ENCODE data around the gene WASF2.

The WASF2 gene

DNA sequence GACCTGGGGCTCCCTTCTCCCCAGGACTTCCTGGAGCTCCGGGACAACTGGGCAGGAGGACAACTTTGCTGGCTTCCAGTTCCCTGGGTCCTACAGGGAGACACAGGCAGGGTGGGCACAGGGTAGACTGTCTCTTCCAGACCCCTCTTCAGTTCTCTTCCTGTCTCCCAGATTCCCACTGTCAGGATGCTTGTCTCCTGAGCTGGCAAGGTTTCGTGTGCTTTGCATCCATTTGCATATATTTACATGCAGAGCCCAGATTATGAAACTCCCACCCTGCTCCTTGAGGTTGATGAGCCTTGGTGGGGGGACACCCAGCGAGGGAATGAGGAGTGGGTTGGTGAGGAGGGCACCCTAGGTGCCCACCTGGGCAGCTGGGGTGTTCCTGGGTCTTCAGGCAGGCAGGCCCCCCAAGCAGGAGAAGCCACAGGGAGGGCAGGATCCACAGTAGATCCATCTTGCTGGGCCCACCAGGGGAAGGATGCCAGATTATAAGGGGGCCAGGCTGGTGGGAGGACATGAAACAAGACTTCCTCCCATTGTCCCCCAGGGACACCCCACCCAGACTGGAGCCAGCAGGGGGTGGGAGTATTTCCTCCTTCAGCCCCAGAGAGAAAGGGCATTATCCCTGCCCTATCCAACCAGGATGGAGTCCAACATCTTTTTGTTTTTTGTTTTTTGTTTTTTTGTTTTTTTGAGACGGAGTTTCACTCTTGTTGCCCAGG, 115.4 kb downstream of the WASF2 start, which contains the start of gene FCN3:
TSS of gene FCN3 (minus strand) at position 463 of the 725 bp plus-strand sequence. CDS start at position 457, 6 bp downstream.
- DNase-seq (ENCODE audit: low read depth): no peak

DNA sequence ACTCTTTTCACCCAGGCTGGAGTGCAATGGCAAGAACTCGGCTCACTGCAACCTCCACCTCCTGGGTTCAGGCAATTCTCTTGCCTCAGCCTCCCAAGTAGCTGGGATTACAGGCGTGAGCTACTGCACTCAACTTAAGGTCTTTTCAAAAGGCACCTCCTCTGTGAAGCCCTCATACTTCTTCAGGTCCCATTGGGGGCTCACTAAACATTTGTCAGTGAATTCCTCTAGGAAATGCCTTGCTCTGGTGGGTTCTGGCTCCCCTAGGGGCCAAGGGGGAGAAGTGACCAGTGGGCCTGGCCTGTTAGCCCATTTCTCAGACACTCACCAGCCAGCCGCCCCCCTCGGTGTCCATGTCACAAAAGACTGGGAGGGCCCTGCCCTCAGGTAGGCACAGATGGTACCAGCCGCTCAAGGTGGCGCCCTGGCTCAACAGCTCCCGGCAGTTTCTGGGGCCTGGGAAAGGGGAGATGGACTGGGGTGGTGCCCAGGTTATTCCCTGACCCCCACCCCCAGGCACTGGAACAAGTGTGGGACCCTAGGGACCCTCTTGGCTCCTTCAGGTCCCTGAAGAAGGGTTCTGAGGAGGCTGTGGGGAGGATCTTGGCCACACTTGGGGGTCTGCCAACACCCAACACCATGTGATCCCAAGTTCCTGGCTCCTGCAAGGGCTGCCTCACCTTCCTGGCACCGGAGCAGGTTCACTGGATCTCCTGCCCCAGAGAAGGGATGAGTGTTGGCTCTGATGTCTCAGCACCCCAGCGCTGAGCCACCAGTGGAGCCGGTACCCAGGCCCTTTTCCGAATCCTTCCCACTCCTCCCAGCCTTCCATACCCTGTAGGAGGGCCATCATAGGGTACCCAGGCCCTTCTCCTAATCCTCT, 116.9 kb downstream of the WASF2 start:
- DNase-seq (ENCODE audit: low read depth): no peak

GRCh38 chr1:27372022-27372807, 117.8 kb downstream of the WASF2 start:
- DNase-seq (ENCODE audit: low read depth): no peak

GRCh38 chr1:27368869-27369582, 120.9 kb downstream of the WASF2 start:
- DNase-seq (ENCODE audit: low read depth): peak; percentile 42

DNA sequence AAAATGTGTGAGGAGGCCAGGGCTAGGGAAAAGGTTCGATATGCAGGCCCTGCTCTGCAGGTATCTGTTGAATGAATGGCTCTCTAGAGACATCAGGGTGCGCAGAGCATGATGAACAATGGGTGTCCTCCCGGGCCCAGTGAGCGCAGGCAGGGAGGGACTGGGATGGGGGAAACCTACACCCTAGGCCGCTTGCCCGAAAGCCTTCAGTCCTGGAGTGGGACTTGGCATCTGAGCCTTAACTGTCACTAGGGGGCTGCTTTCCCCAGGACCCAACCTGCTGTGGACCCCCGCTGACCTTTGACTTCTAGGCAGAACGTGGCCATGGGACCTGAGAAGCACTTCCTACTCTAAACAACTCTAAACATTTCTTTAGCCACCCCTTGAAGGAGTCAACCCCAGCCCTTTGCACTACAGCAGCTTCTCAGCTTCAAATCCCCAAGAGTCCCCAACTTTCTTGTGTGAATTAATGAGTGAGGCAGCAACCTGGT, 122.8 kb downstream of the WASF2 start:
- DNase-seq (ENCODE audit: low read depth): no peak

DNA sequence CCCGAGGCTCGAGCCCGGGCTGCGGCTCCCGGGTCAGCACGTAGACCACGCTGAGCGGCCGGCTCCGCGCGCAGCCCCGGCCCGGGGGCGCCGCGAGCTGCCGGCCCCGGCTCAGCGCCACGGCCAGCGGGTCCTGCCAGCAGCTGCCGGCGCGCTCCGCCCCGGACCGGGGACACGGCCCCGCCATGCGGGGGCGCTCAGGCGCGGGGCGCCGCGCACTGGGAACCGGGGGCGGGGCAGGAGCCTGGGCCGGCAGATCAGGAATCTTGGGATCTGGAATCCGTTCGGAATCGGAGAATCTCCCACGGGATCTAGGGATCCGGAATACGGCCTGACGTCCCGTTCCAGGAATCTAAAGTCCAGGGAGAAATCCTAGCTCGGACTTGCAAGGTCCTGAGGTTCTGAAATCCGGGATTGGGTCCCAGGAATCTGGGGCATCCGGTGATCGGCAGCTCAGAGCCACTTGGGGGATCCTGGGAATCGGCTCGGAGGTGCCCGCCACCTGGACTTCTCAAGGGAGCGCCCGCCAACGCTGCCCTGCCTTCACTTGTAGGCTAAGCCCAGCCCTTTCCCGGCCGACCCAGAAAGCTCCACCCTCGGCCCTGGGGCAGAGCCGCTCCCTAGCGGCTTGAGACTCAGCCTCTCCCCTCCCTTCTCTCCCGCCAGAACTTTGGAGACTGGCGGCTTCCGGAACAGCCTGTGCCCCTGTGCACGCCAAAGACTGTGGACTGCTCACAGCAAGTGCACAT, 123.4 kb downstream of the WASF2 start, which contains the start of gene MAP3K6:
TSS of gene MAP3K6 (minus strand) at position 551 of the 749 bp plus-strand sequence. CDS start at position 187, 364 bp downstream.
- peak; percentile 86 for DNase-seq (ENCODE audit: low read depth)

- peak; percentile 86 for DNase-seq (ENCODE audit: low read depth)
Observed at GRCh38 chr1:27366113-27366410, 123.9 kb downstream of the WASF2 start.

DNA sequence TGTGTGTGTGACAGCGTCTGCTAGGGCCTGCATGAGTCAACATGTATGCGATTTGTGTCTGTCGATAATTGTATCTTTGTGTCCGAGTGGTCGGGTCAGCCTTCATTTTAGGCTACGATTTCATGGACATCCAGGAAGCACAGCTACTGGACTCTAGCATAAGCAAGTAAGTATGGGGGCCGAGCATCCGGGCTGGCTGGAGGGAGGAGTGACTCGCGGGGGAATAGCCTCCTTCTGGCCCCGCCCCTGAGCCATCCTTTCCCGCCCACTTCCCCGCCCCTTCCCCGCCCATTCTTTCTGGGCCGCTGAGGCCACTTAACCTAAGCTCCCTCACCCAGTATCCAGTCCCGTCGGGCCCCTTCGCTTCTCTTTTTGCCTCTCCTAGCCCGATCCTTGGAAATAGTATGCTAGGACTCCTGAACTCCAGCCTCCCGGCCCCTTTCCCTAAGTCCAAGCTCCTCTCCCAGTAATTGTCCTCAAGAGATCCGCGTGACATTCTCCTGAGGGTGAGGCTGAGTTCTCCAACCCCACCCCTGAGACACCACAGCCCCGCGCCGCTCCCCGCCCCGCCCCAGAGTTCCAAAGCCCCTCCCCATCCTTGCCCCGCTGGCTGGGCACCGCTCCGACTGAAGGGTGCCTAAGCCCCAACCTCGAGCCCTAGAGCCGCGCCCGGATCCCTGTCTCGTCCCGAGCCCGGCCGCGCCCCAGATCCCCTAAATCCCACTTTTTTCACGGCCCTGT, 124.4 kb downstream of the WASF2 start:
- peak; percentile 92 for DNase-seq (ENCODE audit: low read depth)

- DNase-seq (ENCODE audit: low read depth): no peak
Observed at GRCh38 chr1:27364696-27365371, 125.1 kb downstream of the WASF2 start.

- DNase-seq (ENCODE audit: low read depth): no peak
Observed at GRCh38 chr1:27363766-27364695, 125.9 kb downstream of the WASF2 start.

- DNase-seq (ENCODE audit: low read depth): no peak
Observed at GRCh38 chr1:27361553-27361952, 128.4 kb downstream of the WASF2 start.

DNA sequence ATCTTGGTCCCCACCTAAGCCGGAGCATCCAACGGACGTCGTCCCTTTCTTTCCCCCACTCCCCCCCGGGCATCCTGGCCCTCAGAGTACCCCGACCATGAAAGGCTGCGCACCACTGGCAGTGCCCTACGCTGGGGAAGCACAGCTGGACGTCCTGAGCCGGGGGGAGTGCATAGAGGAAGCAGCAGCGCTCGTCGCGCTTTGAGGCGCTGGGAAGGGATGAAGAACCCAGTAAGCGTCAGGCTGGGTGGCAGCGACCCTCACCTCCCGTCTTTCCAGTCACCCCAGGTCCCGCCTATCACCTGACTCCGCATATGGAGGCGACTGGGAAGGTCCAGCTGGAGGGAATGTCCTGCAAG, 128.9 kb downstream of the WASF2 start:
- no peak for DNase-seq (ENCODE audit: low read depth)

- no peak for DNase-seq (ENCODE audit: low read depth)
Observed at GRCh38 chr1:27360159-27361043, 129.6 kb downstream of the WASF2 start.

DNA sequence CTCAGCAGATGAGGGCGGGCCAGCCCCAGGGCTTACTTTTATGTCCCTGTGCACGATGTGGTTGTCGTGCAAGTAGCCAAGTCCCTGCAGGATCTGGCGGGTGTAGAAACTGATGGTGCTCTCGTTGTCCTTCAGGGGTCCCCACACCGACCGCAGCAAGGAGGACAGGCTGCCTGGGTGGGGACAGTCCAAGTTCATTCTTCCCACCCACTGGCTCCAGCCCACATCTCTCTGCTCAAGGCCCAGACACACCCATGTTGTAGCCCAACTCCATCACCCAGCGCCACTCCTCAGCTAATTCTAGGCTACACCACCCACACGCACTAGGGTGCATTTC, 130.2 kb downstream of the WASF2 start:
- DNase-seq (ENCODE audit: low read depth): no peak

DNA sequence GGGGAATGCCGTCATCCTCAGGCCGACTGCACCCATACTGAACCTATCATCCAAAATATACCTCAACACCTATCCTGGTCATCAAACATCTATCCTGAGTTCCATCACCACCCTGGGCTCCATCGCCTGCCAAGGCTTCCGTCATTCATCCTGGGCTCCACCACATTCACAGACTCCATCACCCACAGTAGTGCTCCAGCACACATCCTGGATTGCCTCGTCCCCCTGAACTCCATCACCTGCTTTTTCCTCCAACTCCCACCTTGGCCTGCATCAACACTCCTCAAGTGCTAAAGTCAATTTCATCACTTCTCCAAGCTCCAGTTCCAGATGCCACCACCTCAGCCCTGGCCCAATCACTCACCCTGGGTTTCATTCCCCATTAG, 131.0 kb downstream of the WASF2 start:
- no peak for DNase-seq (ENCODE audit: low read depth)

DNA sequence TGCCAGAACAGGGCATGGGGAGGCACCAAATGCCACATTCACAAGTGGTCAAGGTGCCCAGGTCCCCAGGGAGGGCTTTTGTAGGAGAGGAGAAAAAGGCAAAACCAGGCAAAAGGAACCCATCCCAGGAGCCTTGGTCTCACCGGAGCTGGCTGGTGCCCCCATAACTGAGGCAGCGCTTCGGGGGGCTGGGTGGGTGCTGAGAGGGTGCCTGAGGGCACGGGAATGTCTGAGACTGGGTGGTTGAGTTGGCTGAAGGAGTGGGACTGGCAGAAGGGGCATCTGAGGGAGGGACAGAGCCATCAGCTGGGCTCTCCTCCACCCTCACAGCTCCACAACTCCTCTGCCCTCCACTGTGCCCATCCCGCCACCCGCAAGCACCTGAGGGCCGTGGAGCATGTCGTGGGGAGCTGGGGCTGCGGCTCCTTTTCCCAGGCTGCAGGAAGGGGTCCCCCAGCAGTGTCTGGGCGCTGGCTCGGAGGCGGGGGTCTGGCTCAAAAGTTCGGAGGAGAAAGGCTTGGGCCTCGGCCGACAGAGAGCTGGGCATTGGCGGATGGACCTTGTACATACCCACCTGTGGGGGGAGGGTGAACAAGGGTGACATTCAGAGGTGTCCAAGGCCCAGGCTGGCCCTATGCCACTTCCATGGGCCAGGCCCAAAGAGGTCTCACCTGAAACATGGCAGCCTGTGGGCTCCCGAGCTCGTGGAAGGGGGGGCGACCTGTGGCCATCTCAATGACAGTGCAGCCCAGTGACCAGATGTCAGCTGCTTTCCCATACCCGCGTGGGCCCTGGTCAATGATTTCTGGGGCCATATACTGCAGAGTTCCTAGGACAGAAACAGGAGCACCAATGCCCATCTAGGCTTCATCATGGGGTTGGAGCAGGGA, 131.7 kb downstream of the WASF2 start:
- DNase-seq (ENCODE audit: low read depth): no peak
